Prostate gland (tissue), 2 donors: ENCODE data around the gene GPRIN3. TPM values are rescaled to one million over a fixed set of nuclear protein-coding genes. Genes with fewer than 3 reads are reported as not detected.

Source experiments
- DNase-seq: peaks from one replicate; pipeline ENCODE4 v3.0.0-alpha.2; 2019; ENCODE audit warnings: low spot score
- H3K27ac ChIP-seq, 2 donors: fragments of 200-600 bp; sonication (generic); 2 replicates each; pipeline ENCODE4 v1.5.1; 2017 to 2019
- H3K27me3 ChIP-seq: fragments of 200-600 bp; sonication (generic); replicated peaks from 2 replicates; pipeline ENCODE4 v1.5.1; 2019; ENCODE audit not compliant: insufficient read depth
- H3K36me3 ChIP-seq, 2 donors: fragments of 200-600 bp; sonication (generic); 1 replicate in 1 of 2; 2 replicates in 1 of 2; pipeline versions ENCODE4 v1.5.1 to v1.8.1; 2017 to 2019
- H3K4me1 ChIP-seq: fragments of 200-600 bp; sonication (generic); replicated peaks from 2 replicates; pipeline ENCODE4 v1.5.1; 2019
- H3K4me3 ChIP-seq, 2 donors: fragments of 200-600 bp; sonication (generic); 2 replicates each; pipeline ENCODE4 v1.5.1; 2017 to 2019
- H3K9me3 ChIP-seq: fragments of 200-600 bp; sonication (generic); 2 replicates; pipeline ENCODE4 v1.5.1; 2017
- CTCF ChIP-seq, 4 experiments: fragments of 200-600 bp in 2 of 4; fragments of 450-650 bp in 2 of 4; sonication (generic) in 2 of 4; IDR thresholded peaks; 1 replicate in 3 of 4; 2 replicates in 1 of 4; pipeline ENCODE4 v1.5.1; 2016 to 2019; ENCODE audit warnings: antibody characterized with exemption in 4 of 4, mild to moderate bottlenecking in 2 of 4, moderate library complexity in 2 of 4
- POLR2A ChIP-seq: fragments of 450-650 bp; IDR thresholded peaks from one replicate; pipeline ENCODE4 v1.6.1; 2016; ENCODE audit warnings: antibody characterized with exemption, mild to moderate bottlenecking
- POLR2AphosphoS5 ChIP-seq: sonication (generic); formaldehyde crosslinking; IDR thresholded peaks from one replicate; pipeline ENCODE4 v1.6.1; 2017; ENCODE audit warnings: antibody characterized with exemption
- WGBS: methylation state at CpG from one replicate; pipeline ENCODE4 v1.1.5; 2018; 5-methylcytosine and 5-hydroxymethylcytosine counted together
- intact Hi-C: fragments of 100-400 bp; cut with DNase I; formaldehyde crosslinking; loops from one replicate; pipeline ENCODE4 v1.14.2; 2022
- total RNA-seq, 2 donors: library from RNA; depleted of rRNA; stranded (reverse); fragments of >200 nt; gene quantifications; one replicate each; pipeline ENCODE4 v1.1.0, GENCODE V29; 2016

Gene GPRIN3
- total RNA-seq, 2 donors from 2014 or later: 0.77 to 2.4 TPM

GRCh38 chr4:89284020-89284424 is 23.6 kb downstream of the GPRIN3 start:
- Histone ChIP-seq H3K4me1 (no peaks in the 10 kb centered on the region), H3K4me3 (no peak overlapping the region), H3K36me3 (no peaks in the 10 kb centered on the region), H3K9me3 (no peaks in the 10 kb centered on the region), H3K27ac (no peak overlapping the region), H3K27me3 (no peaks in the 10 kb centered on the region)
- intact Hi-C loops: no loop called here
- TF ChIP-seq POLR2A (no peak), POLR2AphosphoS5 (no peak), CTCF (IDR thresholded peaks at IDR 0.05) (no peak)
- DNase-seq: no peak
- WGBS: 61% methylated on average over 2 of the region's 2 CpGs

DNA sequence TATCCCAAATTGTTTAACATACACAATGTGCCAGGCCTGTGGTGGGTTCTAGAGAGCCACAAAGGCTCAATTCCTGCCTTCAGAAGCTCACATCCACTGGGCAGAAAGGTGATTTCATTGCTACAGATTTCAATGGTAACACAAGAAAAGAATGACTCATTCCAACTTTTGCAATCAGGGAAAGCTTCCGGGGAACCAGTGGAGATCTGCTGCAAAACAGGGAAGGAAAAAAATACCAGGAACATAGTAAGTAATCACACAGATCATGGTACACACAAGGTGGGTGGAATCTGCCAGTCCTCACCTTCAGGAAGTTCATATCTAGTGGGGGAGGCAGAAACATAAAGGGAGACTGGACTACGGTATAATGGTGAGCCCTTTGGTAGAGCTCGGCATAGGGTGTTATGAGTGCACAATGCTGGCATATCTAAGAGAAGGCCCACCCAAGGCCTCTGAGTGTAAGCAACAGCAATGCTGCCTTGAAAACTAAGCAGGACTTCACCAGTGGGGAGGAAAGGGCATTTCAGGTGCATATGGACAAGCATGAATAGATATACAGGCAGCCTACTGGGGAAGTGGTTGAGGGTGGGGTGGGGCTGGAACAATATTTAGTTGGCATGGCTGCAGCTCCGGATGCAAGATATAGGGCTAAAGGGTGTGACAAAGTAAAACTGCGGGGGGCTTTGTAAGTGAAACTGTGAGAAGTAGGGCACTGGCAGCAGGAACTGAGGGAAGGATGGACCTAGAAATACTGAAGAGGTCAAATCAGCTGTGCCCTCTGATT is 24.2 kb downstream of the GPRIN3 start:
- DNase-seq: no peak
- no peak overlapping the region for H3K4me3 ChIP-seq

GRCh38 chr4:89279385-89279784 is 28.2 kb downstream of the GPRIN3 start:
- WGBS: 84% methylated on average over 4 of the region's 4 CpGs
- Histone ChIP-seq H3K4me3 (no peak overlapping the region), H3K4me1 (no peaks in the 10 kb centered on the region), H3K27me3 (no peaks in the 10 kb centered on the region), H3K27ac (no peak overlapping the region), H3K9me3 (no peaks in the 10 kb centered on the region), H3K36me3 (no peaks in the 10 kb centered on the region)
- intact Hi-C loops: no loop called here
- DNase-seq: no peak
- TF ChIP-seq CTCF (IDR thresholded peaks at IDR 0.05) (no peak), POLR2A (no peak), POLR2AphosphoS5 (no peak)

More for the DNA sequence above, 24.2 kb downstream of the GPRIN3 start:
- no peaks in the 10 kb centered on the region for H3K36me3 ChIP-seq
- intact Hi-C loops: no loop called here
- no peaks in the 10 kb centered on the region for H3K27me3 ChIP-seq
- H3K27ac ChIP-seq: no peak overlapping the region
- no peaks in the 10 kb centered on the region for H3K9me3 ChIP-seq
- no peak for TF ChIP-seq POLR2AphosphoS5
- no peak for TF ChIP-seq CTCF (IDR thresholded peaks at IDR 0.05)
- TF ChIP-seq POLR2A: no peak
- no peaks in the 10 kb centered on the region for H3K4me1 ChIP-seq
- 93% methylated on average over 5 of the region's 5 CpGs for WGBS

- intact Hi-C loops: no loop called here
Measured at GRCh38 chr4:89277412-89277811, 30.2 kb downstream of the GPRIN3 start.

More at GRCh38 chr4:89277412-89277811, 30.2 kb downstream of the GPRIN3 start:
- Histone ChIP-seq H3K27me3 (no peaks in the 10 kb centered on the region), H3K36me3 (no peaks in the 10 kb centered on the region), H3K9me3 (no peaks in the 10 kb centered on the region), H3K27ac (no peak overlapping the region), H3K4me1 (no peaks in the 10 kb centered on the region), H3K4me3 (no peak overlapping the region)
- no peak for DNase-seq
- TF ChIP-seq POLR2A: no peak
- no peak for TF ChIP-seq POLR2AphosphoS5
- no peak for TF ChIP-seq CTCF (IDR thresholded peaks at IDR 0.05)
- WGBS: 95% methylated on average over 5 of the region's 5 CpGs
